ENCODE measurements around the gene TMUB2.

DNA sequence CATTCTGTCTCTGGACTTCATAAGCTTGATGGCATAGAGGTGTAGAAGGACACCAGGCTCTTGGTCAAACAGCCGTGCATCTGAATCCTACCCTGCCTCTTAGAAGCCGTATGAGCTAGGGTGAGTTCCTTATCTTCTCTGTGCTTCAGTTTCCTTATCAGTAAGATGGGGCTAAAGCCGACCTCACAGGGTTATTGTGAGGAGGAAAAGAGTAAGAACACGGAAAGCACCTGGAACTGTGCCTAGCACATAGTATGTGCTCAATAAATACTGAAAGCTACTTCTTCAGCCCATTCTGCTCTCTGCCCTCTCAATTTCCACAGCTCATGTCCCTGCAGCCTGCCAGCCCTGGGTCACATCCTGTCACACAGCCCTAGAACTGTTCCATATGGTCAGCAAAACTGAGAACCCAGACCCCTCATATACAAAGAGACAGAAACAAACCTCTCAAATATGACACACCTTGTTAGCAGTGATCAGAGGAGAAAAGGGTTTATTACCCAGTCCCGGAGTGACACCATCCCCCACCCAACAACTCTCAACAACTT is 49.7 kb downstream of the TMUB2 start:
- TF ChIP-seq CTCF (IDR thresholded peaks at IDR 0.05; ENCODE audit: low read depth, low read length, missing input control) (no peak), SP1 (IDR thresholded peaks at IDR 0.05) (no peak), GABPA (IDR thresholded peaks at IDR 0.05 in 1 of 2, conservative IDR thresholded peaks at IDR 0.05 in 1 of 2) (no peak), EGR1 (IDR thresholded peaks at IDR 0.05; ENCODE audit: low read depth in 2 of 2) (no peak)

All from liver (tissue), 3 donors.